CD14-positive monocyte (primary cell): ENCODE measurements around the gene CLDN18. TPM values are rescaled to one million over a fixed set of nuclear protein-coding genes. Genes with fewer than 3 reads are reported as not detected.

Source experiments
- DNase-seq, 3 donors: peaks; one replicate each; pipeline ENCODE4 v3.0.0-alpha.2; 2011 to 2022
- H2AFZ ChIP-seq: 2 replicates; pipeline ENCODE4 v1.6.0; 2012; ENCODE audit warnings: mild to moderate bottlenecking, low read depth, low read length, inconsistent platforms; ENCODE audit not compliant: insufficient read depth, poor library complexity, severe bottlenecking
- H3K27ac ChIP-seq, 2 donors: 1 replicate in 1 of 2; 2 replicates in 1 of 2; pipeline ENCODE4 v1.5.1; 2012 to 2013; ENCODE audit warnings: low read length in 2 of 2, control low read depth in 1 of 2, inconsistent platforms in 1 of 2, low read depth in 1 of 2, mild to moderate bottlenecking in 1 of 2
- H3K27me3 ChIP-seq, 2 donors: one replicate each; pipeline versions ENCODE4 v1.6.0 to v1.6.1; 2011 to 2013; ENCODE audit warnings: low read length in 2 of 2; ENCODE audit not compliant: control insufficient read depth in 2 of 2, insufficient read depth in 2 of 2
- H3K36me3 ChIP-seq, 2 donors: replicated peaks in 1 of 2; 1 replicate in 1 of 2; 2 replicates in 1 of 2; pipeline versions ENCODE4 v1.5.1 to v1.6.1; 2012 to 2013; ENCODE audit warnings: low read length in 2 of 2, control low read depth in 1 of 2, inconsistent platforms in 1 of 2, mild to moderate bottlenecking in 1 of 2; ENCODE audit not compliant: insufficient read depth in 2 of 2, control insufficient read depth in 1 of 2
- H3K4me1 ChIP-seq, 2 donors: 1 replicate in 1 of 2; 2 replicates in 1 of 2; pipeline versions ENCODE4 v1.5.1 to v1.6.1; 2012 to 2013; ENCODE audit warnings: low read length in 2 of 2, control low read depth in 1 of 2, inconsistent platforms in 1 of 2, mild to moderate bottlenecking in 1 of 2, moderate library complexity in 1 of 2; ENCODE audit not compliant: insufficient read depth in 2 of 2, control insufficient read depth in 1 of 2
- H3K4me2 ChIP-seq: replicated peaks from 2 replicates; pipeline ENCODE3; 2012; ENCODE audit warnings: low read length, moderate library complexity, mild to moderate bottlenecking; ENCODE audit not compliant: poor library complexity, severe bottlenecking; ENCODE audit errors: extremely low read depth
- H3K4me3 ChIP-seq, 3 experiments: fragments of 200-600 bp in 1 of 3; sonication (generic) in 1 of 3; replicated peaks in 1 of 3; 1 replicate in 2 of 3; 2 replicates in 1 of 3; pipeline ENCODE4 v1.5.1; 2011 to 2013; ENCODE audit warnings: low read length in 3 of 3, mild to moderate bottlenecking in 3 of 3, control low read depth in 2 of 3, low read depth in 2 of 3, inconsistent platforms in 1 of 3, moderate library complexity in 1 of 3
- H3K79me2 ChIP-seq: 2 replicates; pipeline ENCODE4 v1.6.0; 2012; ENCODE audit warnings: mild to moderate bottlenecking, control low read depth, inconsistent platforms, low read length, moderate library complexity; ENCODE audit not compliant: insufficient read depth
- H3K9ac ChIP-seq: 2 replicates; pipeline ENCODE4 v1.6.0; 2017; ENCODE audit warnings: low read length, mild to moderate bottlenecking; ENCODE audit not compliant: insufficient read depth, poor library complexity, severe bottlenecking
- H3K9me3 ChIP-seq, 2 donors: replicated peaks in 1 of 2; 1 replicate in 1 of 2; 2 replicates in 1 of 2; pipeline versions ENCODE4 v1.5.1 to v1.6.1; 2012 to 2013; ENCODE audit warnings: low read length in 2 of 2, control low read depth in 1 of 2; ENCODE audit not compliant: control insufficient read depth in 1 of 2, insufficient read depth in 1 of 2
- H4K20me1 ChIP-seq: 2 replicates; pipeline ENCODE4 v1.6.0; 2012; ENCODE audit warnings: mild to moderate bottlenecking, low read length, control low read depth, moderate library complexity; ENCODE audit not compliant: insufficient read depth
- H3K27ac Mint-ChIP-seq, 7 donors: one replicate each; pipeline ENCODE4 v1.8.0; 2020; ENCODE audit warnings: mild to moderate bottlenecking in 7 of 7, mixed read lengths in 7 of 7, moderate library complexity in 6 of 7, inconsistent platforms in 2 of 7
- H3K27me3 Mint-ChIP-seq, 3 donors: one replicate each; pipeline ENCODE4 v1.8.0; 2021 to 2022; ENCODE audit warnings: low read depth in 3 of 3, mild to moderate bottlenecking in 3 of 3, mixed read lengths in 3 of 3, moderate library complexity in 3 of 3, inconsistent platforms in 1 of 3
- H3K36me3 Mint-ChIP-seq, 2 donors: one replicate each; pipeline ENCODE4 v1.8.0; 2020; ENCODE audit warnings: mixed read lengths in 2 of 2, inconsistent platforms in 1 of 2, mild to moderate bottlenecking in 1 of 2
- H3K4me1 Mint-ChIP-seq: one replicate; pipeline ENCODE4 v1.8.0; 2020; ENCODE audit warnings: mild to moderate bottlenecking, mixed read lengths
- H3K4me3 Mint-ChIP-seq, 2 donors: one replicate each; pipeline ENCODE4 v1.8.0; 2020; ENCODE audit warnings: mild to moderate bottlenecking in 2 of 2, mixed read lengths in 2 of 2, moderate library complexity in 1 of 2
- H3K9me3 Mint-ChIP-seq, 7 donors: one replicate each; pipeline ENCODE4 v1.8.0; 2020 to 2022; ENCODE audit warnings: mixed read lengths in 7 of 7, mild to moderate bottlenecking in 6 of 7, moderate library complexity in 6 of 7, inconsistent platforms in 2 of 7
- WGBS: methylation state at CpG from one replicate; pipeline ENCODE4 v1.1.5; 2013; ENCODE audit warnings: missing lambda C conversion rate; ENCODE audit not compliant: insufficient coverage; 5-methylcytosine and 5-hydroxymethylcytosine counted together
- intact Hi-C, 2 donors: fragments of 100-400 bp; cut with micrococcal nuclease; formaldehyde crosslinking; loops; one replicate each; pipeline versions ENCODE4 v1.15.0 to v1.15.1; 2023
- polyA plus RNA-seq, 3 donors: library from polyadenylated mRNA; depleted of rRNA in 1 of 3; unstranded in 2 of 3; stranded (reverse) in 1 of 3; fragments of 300-500 nt in 2 of 3; fragments of >200 nt in 1 of 3; fragmentation: Illumina TruSeq in 2 of 3; gene quantifications; 1 replicate in 2 of 3; 2 replicates in 1 of 3; pipeline ENCODE4 v1.2.3, GENCODE V29; 2012 to 2021
- TF ChIP-seq, protein P1 (sequence below): fragments of 200-600 bp; IDR thresholded peaks from one replicate; pipeline ENCODE4 v1.8.0; 2022; ENCODE audit warnings: antibody characterized with exemption, mild to moderate bottlenecking

The CLDN18 gene
- polyA plus RNA-seq, 3 donors, result not detected

DNA sequence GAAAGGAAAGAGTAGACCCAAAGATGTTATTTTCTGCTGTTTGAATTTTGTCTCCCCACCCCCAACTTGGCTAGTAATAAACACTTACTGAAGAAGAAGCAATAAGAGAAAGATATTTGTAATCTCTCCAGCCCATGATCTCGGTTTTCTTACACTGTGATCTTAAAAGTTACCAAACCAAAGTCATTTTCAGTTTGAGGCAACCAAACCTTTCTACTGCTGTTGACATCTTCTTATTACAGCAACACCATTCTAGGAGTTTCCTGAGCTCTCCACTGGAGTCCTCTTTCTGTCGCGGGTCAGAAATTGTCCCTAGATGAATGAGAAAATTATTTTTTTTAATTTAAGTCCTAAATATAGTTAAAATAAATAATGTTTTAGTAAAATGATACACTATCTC, 21.6 kb downstream of the CLDN18 start:
- intact Hi-C loops, result no loop called here
- Mint-ChIP-seq H3K9me3 (no peaks in the 10 kb centered on the region), H3K27me3 (peaks cover 0 to 3% (median 1%) of the 10 kb centered on the region in 3 donors), H3K4me3 (no peak overlapping the region), H3K4me1 (no peaks in the 10 kb centered on the region), H3K36me3 (no peaks in the 10 kb centered on the region), H3K27ac (peak overlapping the region in 1 of 7 donors; percentile 51)
- no peaks in the 10 kb centered on the region for H3K36me3 ChIP-seq
- no peak overlapping the region for H3K4me2 ChIP-seq
- TF ChIP-seq, protein P1, sequence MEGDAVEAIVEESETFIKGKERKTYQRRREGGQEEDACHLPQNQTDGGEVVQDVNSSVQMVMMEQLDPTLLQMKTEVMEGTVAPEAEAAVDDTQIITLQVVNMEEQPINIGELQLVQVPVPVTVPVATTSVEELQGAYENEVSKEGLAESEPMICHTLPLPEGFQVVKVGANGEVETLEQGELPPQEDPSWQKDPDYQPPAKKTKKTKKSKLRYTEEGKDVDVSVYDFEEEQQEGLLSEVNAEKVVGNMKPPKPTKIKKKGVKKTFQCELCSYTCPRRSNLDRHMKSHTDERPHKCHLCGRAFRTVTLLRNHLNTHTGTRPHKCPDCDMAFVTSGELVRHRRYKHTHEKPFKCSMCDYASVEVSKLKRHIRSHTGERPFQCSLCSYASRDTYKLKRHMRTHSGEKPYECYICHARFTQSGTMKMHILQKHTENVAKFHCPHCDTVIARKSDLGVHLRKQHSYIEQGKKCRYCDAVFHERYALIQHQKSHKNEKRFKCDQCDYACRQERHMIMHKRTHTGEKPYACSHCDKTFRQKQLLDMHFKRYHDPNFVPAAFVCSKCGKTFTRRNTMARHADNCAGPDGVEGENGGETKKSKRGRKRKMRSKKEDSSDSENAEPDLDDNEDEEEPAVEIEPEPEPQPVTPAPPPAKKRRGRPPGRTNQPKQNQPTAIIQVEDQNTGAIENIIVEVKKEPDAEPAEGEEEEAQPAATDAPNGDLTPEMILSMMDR, result no peak
- H3K9me3 ChIP-seq, result no peaks in the 10 kb centered on the region
- H3K4me3 ChIP-seq, result no peak overlapping the region
- H3K27ac ChIP-seq, result no peak overlapping the region
- no peaks in the 10 kb centered on the region for H3K27me3 ChIP-seq
- no peaks in the 10 kb centered on the region for H4K20me1 ChIP-seq
- no peak overlapping the region for H2AFZ ChIP-seq
- WGBS, result 80% methylated on average over 1 of the region's 3 CpGs
- DNase-seq, result no peak
- H3K4me1 ChIP-seq, result no peaks in the 10 kb centered on the region
- no peaks in the 10 kb centered on the region for H3K79me2 ChIP-seq
- H3K9ac ChIP-seq, result no peak overlapping the region

- Mint-ChIP-seq H3K4me3 (no peak overlapping the region), H3K27ac (no peak overlapping the region), H3K9me3 (no peaks in the 10 kb centered on the region), H3K4me1 (no peaks in the 10 kb centered on the region), H3K27me3 (peaks cover 0 to 3% (median 0%) of the 10 kb centered on the region in 3 donors), H3K36me3 (no peaks in the 10 kb centered on the region)
- TF ChIP-seq, protein P1, result no peak
- Histone ChIP-seq H2AFZ (no peak overlapping the region), H3K4me1 (no peaks in the 10 kb centered on the region), H3K27me3 (no peaks in the 10 kb centered on the region), H3K36me3 (no peaks in the 10 kb centered on the region), H4K20me1 (no peaks in the 10 kb centered on the region), H3K79me2 (no peaks in the 10 kb centered on the region), H3K4me3 (no peak overlapping the region), H3K4me2 (no peak overlapping the region), H3K9ac (no peak overlapping the region), H3K9me3 (no peaks in the 10 kb centered on the region), H3K27ac (no peak overlapping the region)
- intact Hi-C loops, result no loop called here
- no peak for DNase-seq
- 100% methylated on average over 1 of the region's 3 CpGs for WGBS
These were observed 22.6 kb downstream of the CLDN18 start for GRCh38 chr3:138032567-138032966.
